DMS153 treated with DMSO at 0.1 percent for 48 hours (cell line): Measurements from ENCODE around the gene TNFRSF1B.
A peak's percentile ranks its signal among the peaks of the same experiment; 100 is the strongest.

Experiments
- DNase-seq: peaks from one replicate; lab custom pipeline; 2025; ENCODE audit not compliant: unreplicated experiment; lab: John Stamatoyannopoulos, UW

TNFRSF1B gene

GRCh38 chr1:12174924-12175810 lies 8.4 kb downstream of the TNFRSF1B start:
- no peak for DNase-seq

DNA sequence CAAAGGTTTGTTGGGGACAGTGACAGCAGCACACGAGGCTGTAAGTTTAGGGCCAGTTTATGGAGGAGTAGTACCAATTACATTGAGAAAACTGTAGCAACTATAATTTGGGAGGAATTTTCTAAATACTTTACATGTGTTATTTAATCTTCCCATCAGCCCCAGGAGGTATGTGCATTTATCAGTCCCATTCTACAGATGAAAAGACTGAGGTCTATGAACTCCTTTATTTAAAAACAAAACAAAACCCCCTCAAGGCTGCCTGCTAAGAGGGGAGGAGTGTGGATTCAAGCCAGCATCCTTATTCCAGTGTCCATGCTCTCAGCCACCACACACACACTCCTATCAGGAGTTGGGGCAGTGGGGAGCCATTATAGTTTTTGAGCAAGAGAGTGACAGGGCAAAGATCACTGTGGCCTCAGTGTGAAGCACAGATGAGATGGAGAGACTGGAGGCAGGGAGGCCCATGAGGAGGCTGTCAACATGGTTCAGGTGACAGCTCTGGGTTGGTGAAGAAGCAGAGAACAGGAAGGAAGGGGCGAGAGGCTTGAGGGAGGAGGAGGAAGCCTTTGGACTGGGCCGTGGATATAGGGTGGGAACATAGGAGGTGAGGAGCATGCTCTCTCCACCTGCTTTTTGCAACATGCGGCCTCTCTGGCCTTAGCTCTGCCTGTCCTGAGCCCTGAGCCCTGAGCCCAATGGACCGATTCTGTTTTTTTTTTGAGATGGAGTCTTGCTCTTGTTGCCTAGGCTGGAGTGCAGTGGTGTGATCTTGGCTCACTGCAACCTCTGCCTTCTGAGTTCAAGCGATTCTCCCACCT lies 9.7 kb downstream of the TNFRSF1B start:
- DNase-seq: no peak

- DNase-seq: no peak
Observed at GRCh38 chr1:12177156-12177998, 10.6 kb downstream of the TNFRSF1B start.

DNA sequence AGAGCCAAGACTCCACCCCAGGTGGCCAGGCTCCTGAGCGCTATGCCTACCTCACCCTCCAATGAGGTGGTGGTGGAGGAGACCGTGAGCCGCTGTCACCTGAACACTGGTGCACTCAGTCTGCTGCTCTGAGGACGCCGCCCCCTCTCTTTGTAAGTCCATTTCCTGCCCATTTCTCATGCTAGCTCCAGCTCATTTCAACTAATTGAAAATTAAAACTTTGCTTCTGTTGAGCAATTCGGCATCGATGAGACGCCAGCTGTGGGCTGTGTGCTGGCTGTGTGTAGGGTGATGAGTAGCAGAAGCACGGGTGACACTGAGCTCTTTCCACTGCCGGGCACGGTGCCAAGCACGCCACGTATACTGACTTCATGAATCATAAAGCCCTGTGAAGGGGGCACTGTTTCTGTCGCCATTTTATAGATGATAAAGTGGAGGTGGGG lies 11.2 kb downstream of the TNFRSF1B start:
- DNase-seq: peak; percentile 54

GRCh38 chr1:12178511-12178910 lies 11.7 kb downstream of the TNFRSF1B start:
- DNase-seq: peak; percentile 43

DNA sequence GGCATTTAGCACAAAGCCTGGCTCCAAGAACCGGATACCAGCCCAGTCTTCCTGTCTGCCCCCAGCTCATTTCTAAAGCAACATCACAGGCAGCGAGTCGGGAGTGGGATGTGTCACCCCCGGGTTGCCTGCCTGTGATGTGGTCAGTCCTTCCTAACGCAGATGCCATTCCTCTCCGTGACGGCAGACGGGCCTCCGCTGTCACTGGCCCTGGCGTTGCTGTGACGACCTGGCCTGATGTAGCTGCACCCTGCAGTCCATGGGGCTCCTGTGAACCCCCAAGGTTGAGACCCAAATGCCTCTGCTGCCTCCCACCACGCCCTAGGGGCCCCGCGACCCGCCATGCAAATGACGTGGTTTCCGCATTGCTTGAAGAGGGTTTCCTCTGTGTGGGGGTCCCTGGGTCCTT lies 12.3 kb downstream of the TNFRSF1B start:
- no peak for DNase-seq

- no peak for DNase-seq
Observed at GRCh38 chr1:12179676-12180075, 12.9 kb downstream of the TNFRSF1B start.

GRCh38 chr1:12180315-12180714 lies 13.5 kb downstream of the TNFRSF1B start:
- no peak for DNase-seq

DNA sequence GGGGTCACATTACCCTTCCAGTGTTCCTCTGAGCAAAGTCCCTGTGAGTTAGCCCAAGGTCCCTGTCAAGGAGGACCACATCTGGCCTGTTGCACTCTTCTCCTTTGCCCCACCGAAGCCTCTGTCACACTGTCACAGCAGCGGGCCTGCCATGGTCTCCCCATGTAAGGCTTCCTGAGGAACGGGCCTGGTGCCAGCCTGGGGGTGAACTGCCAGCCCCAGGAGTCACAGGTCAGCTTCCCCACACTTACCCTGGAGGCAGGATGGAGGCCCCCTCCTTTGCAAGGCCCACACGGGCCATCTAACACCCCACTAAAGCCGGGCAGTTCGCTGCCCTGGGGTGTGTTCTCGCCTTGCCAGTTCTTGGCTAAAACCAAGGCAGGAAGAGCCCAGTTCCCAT lies 14.1 kb downstream of the TNFRSF1B start:
- no peak for DNase-seq

DNA sequence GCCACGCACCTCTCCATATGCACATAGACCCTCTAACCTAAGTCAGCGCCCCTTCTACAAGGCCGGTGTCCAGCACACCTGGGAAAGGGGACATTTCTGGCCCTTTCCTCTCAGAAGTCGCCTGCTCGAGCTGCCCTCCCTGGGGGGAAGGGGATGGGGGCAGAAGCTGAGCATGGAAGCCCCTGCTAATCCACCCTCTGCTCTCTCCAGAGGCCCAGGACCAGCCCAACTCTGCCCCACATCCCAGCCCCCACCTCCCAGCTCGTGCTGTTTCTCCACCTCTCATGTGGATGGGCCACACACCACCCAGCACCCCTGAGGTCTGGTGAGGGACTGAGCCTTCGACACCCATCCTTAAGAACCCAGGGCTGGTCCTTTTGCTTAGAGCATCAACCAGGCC lies 14.8 kb downstream of the TNFRSF1B start:
- DNase-seq: no peak

DNA sequence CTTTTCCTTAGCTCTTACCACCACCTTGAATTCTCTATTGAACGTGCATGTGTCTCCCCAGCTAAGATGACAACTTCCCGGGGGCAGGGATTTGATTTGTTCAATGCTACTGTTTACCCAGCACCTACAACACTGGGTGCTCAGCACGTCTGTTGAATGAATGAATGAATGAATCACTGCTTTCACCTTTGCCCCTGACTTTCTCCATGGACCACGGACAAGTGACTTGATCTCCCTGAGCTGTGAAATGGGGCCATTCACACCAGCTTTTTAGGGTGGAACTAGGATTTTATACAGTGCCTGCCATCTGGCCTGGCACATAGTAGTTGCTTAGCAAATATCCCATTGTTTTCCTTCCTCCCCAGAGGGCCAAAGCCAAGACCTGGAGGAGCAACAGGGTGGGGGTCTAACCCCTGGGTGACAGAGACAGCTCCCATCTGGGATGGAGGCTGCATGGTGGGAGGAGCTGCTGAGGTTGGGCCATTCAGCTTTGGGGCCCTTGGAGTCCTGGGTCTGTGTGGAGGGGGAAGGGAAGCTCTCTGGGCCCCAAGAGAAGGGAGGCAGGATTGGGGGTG lies 15.7 kb downstream of the TNFRSF1B start:
- DNase-seq: no peak

DNA sequence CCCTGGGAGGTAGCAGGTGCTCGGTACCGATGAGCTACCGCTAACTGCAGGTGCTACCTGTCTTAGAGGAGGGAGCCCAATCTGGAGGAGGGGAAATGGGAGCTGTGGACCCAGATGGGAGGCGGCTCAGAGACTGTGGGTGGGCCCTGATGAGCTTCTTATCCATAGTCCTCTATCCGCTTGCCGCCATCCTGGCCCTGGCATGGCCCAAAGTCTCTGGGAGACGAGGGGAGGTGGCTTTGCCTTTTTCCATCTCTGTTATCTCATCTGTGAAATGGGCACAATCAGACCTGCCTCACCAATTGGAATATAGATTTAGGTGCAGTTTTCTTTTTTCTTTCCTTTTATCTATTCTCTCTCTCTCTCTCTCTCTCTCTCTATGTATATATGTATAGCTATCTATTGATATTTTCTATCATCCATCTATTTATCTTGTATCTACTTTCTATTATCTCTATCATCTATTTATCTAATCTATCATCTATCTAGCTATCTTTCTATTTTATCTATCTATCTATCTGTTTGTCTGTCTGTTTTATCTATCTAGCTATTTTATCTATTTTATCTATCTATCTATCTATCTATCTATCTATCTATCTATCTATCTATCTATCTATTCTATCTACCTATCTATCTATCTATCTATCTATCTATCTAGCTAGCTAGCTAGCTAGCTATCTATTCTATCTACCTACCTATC lies 16.5 kb downstream of the TNFRSF1B start:
- DNase-seq: no peak

- no peak for DNase-seq
Observed at GRCh38 chr1:12184008-12184681, 17.4 kb downstream of the TNFRSF1B start.

DNA sequence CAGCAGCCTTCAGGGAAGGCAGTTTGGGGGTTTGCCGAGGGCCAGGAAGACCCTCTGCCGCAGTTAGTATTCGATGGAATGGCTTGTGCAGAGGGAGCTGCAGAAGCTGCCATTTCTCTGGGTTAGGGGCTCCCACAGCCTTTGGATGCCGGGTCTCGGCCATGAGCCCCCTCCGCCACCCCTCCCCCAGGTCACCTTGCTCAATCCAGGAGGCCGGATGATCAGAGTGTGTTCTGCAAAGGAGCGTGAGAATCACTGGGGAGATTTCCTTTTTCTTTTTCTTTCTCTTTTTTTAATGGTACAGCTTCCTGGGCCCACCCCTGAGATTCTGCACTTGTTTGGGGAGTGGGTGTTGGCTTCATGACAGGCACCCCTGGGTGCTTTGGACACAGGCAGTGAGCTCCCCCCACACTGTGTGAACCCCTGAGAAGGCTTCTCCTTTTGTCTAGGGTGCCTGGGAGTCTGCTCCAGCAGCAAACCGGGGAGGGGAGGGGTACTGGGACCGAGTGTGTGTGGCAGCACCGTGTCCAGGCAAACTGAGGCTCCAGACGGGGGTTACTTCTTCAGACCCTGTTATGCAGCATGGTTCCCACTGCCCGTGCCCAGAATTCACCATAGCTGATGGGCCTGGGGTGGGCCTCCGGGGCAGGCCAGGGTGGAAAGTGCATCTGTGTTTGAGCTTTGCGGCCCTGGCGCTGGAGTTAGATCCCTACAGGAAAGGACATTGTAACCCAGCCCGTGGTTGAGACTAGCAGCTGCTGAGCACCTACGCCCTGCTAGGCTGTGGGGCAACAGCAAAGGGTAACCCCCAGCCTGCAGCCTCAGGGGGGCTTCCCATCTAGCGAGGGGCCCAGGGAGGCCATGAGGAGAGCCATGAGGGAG lies 18.5 kb downstream of the TNFRSF1B start:
- no peak for DNase-seq

GRCh38 chr1:12185918-12186678 lies 19.3 kb downstream of the TNFRSF1B start:
- no peak for DNase-seq

DNA sequence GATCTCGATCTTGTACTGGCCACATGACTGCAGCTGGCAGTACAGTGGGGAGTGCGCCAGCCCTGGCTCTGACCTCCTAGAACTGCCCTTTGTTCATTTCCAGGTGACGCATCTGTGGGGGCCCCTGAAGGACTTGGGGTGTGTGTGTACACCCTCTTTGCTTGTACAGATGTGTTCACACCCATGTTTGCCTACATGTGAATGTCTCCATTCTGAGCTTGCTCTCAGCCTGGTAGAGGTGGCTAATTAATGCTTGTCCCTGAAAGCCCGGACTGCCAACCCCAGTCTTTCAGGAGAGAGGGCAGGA lies 19.8 kb downstream of the TNFRSF1B start:
- DNase-seq: no peak

DNA sequence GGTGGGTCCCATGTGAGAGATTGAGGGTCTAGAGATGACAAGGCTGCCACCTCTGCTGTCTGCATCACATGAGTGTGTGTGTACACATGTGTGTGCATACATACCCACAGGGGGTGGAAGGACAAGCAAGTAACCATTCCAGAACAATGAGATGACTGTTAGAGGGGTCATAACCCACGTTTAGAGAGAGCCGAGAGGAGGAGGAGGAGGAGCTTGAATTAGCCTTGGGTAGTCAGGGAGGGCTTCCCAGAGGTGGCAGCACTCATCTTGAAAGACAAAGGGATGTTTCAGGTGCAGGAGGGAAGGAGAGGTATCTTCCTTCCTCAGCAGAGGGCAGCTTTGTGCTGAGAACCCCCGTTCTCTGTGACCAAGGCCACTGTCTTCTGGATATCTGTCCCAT lies 21.3 kb downstream of the TNFRSF1B start:
- no peak for DNase-seq

DNA sequence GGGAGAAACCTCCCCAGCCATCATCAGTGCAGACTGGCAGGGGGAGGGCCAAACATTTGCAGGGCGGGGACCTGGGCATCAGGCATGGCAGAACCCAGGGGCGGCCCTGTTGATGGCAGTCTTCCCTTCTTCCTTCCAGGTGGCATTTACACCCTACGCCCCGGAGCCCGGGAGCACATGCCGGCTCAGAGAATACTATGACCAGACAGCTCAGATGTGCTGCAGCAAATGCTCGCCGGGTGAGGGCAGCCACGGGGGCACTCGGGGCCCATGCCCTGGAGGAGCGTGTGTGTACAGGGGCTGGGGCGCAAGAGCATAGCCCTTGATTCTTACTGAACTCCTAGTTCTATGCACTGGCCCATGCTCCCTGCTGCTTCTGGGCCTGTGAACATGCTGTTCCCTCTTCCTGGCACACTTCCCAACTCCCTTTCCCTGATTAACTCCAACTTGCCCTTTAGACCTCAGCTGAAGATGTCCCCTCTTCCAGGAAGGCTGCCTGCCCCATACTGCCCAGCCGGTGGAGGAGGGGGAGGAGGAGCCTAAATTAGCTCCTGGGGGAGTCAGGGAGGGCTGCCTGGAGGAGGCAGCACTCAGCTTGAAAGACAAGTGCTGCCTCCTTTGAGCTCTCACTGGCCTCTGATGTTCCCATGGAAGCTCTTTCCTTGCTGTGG lies 22.0 kb downstream of the TNFRSF1B start:
- DNase-seq: no peak
